Measurements from ENCODE around the gene IFI27L2. TPM values are rescaled to one million over a fixed set of nuclear protein-coding genes. Genes with fewer than 3 reads are reported as not detected.

Gene IFI27L2
- total RNA-seq, 1 experiment from 2014 or later: 51.7 TPM

- in situ Hi-C loops (cut with HindIII; ENCODE audit: low pct_unique_long_range_greater_than_20kb, low sequenced_read_pairs): no loop called here
- no peak for DNase-seq (ENCODE audit: low read depth, low spot score)
Observed at GRCh38 chr14:94113490-94113889, 15.9 kb downstream of the IFI27L2 start.

DNA sequence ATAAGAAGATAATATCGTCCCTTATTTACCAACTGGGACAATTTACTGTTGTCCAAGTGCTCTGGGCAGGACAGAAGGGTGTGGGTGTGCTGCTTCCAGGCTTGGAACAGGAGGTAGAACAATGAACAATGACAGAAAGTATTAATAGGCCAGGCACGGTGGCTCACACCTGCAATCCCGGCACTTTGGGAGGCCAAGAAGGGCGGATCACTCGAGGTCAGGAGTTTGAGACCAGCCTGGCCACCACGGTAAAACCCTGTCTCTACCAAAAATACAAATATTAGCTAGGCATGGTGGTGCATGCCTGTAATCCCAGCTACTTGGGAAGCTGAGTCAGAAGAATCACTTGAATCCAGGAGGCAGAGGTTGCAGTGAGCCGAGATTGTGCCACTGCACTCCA is 16.3 kb downstream of the IFI27L2 start:
- DNase-seq (ENCODE audit: low read depth, low spot score): no peak
- in situ Hi-C loops (cut with HindIII; ENCODE audit: low pct_unique_long_range_greater_than_20kb, low sequenced_read_pairs): no loop called here

DNA sequence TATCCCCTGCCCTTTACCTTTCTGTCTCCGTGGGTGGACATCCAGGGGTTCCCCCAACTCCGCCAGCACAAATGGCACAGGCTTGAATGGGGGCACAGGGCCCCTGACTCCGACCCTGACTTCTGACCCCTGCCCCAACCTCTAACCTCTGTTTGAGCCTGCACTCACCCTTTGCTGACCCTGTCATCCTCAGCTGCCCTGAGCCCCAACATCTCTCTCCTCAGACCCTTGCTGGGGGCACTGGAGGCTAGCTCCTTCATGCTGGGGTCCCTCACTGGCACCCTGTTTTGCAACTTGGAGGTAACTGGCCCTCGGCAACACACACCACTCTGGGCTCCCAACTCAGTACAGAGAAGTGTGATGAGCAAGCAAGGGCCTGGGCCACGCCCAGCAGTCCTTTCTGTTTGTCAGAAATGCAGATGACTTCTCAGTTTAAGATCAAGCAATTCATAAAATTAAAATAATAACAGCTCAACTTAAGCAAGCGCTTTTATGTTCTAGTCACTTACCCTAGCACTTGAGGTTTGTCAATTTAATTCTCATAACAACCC is 16.8 kb downstream of the IFI27L2 start:
- no peak for DNase-seq (ENCODE audit: low read depth, low spot score)
- in situ Hi-C loops (cut with HindIII; ENCODE audit: low pct_unique_long_range_greater_than_20kb, low sequenced_read_pairs): no loop called here

DNA sequence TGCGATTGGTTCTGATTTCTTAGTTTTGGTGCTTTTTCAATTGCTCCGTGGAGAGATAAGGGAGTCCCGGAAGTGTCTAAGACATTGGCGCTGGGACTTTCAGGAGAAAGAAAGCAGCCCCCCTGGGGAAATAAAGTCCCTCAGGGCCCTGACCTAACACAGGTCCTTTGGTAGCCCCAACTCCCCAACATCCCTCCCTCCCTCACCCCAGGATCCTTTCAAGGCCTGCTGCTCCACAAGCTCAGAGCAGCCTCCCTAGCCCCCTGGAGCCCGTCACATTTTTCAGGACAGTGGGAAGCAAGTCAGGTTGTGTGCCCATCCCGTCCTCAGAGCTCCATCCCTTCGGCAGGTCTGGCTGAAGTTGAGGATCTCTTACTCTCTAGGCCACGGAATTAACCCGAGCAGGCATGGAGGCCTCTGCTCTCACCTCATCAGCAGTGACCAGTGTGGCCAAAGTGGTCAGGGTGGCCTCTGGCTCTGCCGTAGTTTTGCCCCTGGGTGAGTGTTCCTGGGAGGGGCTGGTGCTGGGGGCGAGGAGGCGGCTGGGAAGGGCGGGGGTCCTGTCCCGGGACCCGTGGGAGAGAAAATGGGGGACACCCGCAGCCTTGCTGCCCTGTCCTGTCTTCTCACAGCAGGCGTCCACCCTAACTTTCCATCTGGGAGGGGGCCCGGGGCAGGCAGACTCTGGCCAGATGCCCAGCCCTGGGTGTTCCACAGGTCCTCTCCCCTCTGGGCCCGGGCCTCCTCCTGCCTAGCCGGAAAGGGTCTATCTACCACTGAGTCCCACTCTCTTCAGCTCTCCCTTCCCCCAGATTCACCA is 17.9 kb downstream of the IFI27L2 start:
- DNase-seq (ENCODE audit: low read depth, low spot score): no peak
- in situ Hi-C loops (cut with HindIII; ENCODE audit: low pct_unique_long_range_greater_than_20kb, low sequenced_read_pairs): no loop called here

- DNase-seq (ENCODE audit: low read depth, low spot score): no peak
- in situ Hi-C loops (cut with HindIII; ENCODE audit: low pct_unique_long_range_greater_than_20kb, low sequenced_read_pairs): no loop called here
Observed at GRCh38 chr14:94110552-94111181, 18.7 kb downstream of the IFI27L2 start, which contains the start of gene IFI27. Gene IFI27, plus strand, starts transcription at chr14:94110736.

GRCh38 chr14:94109915-94110250 is 19.5 kb downstream of the IFI27L2 start:
- no peak for DNase-seq (ENCODE audit: low read depth, low spot score)
- in situ Hi-C loops (cut with HindIII; ENCODE audit: low pct_unique_long_range_greater_than_20kb, low sequenced_read_pairs): no loop called here

DNA sequence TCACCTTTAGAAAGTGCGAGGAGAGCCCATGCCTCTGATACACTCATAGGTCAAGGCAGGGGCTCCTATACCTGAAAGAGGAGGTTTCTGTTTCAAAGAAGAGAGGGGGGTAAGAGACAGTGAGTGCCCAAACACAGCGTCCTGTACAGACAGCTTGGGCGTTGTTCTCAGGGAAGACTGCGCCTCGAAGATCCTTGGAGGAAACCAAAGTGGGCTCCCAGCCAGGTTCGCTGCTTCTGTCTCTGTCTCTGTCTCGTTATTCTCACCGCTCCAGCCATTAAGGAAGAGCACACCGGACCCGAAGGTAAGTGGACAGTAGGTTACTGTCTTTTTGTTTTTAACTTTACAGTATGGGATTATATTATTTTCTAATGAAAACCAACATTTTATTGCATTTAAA is 24.7 kb downstream of the IFI27L2 start:
- DNase-seq (ENCODE audit: low read depth, low spot score): no peak
- in situ Hi-C loops (cut with HindIII; ENCODE audit: low pct_unique_long_range_greater_than_20kb, low sequenced_read_pairs): no loop called here

- in situ Hi-C loops (cut with HindIII; ENCODE audit: low pct_unique_long_range_greater_than_20kb, low sequenced_read_pairs): no loop called here
- DNase-seq (ENCODE audit: low read depth, low spot score): no peak
Observed at GRCh38 chr14:94103554-94104150, 25.8 kb downstream of the IFI27L2 start.

DNA sequence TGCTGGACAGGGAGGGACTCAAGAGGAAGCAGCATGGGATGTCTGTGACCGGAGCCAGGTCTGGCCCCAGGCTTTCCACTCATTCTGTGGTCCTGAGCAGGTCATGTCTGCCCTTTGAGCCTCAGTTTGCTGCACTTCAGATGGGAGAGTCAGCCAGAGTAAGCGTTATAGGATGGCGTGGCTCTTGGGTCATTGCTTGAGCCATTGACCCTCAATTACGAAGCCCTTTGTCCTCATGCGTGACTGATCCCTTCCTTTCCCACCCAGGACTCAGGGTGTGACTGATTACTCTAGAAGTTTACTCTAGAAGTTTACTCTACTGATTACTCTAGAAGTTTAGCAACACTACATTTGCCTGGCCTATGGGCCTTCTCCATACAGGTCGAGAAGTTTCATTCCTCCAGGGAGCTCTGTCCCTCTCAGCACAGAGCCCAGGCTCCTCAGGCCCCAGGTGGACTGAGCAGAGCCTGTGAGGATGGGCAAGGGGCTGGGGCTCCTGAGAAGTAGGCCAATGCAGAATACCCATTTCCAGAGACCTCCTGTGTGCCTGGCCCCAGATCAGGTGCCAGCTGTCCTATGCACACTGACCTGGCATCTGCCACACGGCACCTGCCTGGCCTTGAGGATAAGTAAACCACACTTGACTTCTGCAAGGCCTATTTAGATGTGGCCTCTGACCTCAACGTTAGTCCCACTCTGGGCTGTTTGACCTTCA is 26.5 kb downstream of the IFI27L2 start:
- no peak for DNase-seq (ENCODE audit: low read depth, low spot score)
- in situ Hi-C loops (cut with HindIII; ENCODE audit: low pct_unique_long_range_greater_than_20kb, low sequenced_read_pairs): no loop called here

DNA sequence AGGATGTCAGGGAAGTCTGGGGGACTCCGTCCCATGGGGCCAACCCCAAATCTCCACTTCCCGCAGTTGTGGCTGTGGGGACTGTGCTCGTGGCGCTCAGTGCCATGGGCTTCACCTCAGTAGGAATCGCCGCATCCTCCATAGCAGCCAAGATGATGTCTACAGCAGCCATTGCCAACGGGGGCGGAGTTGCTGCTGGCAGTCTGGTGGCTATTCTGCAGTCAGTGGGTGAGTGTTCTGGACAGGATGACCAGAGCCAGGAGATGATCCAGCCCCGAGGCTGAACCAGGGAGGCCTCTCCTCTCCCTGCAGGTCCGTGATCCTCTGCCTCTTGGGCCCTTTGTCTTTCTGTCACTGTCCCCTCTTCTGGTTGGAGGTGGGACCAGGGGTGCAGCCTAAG is 27.7 kb downstream of the IFI27L2 start:
- DNase-seq (ENCODE audit: low read depth, low spot score): no peak
- in situ Hi-C loops (cut with HindIII; ENCODE audit: low pct_unique_long_range_greater_than_20kb, low sequenced_read_pairs): no loop called here

DNA sequence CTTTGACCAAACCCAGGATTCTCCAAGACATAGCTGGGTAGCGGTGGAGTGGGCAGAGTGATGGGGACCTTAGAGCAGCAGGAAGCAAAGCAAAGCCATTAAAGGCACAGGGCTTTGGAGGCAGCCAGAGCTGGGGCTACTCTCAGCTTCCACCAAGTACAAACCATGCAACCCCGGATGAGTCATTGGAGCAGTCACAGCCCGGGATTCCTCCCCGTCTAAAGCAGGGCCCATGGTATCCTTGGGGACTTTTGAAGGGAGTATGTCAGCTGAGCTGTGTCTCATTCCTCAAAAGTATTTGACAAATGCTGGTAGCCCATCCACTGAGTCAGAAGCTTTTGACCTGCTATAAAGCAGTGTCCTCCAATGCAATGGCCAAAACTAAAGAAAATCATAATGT is 28.6 kb downstream of the IFI27L2 start:
- DNase-seq (ENCODE audit: low read depth, low spot score): no peak

DNA sequence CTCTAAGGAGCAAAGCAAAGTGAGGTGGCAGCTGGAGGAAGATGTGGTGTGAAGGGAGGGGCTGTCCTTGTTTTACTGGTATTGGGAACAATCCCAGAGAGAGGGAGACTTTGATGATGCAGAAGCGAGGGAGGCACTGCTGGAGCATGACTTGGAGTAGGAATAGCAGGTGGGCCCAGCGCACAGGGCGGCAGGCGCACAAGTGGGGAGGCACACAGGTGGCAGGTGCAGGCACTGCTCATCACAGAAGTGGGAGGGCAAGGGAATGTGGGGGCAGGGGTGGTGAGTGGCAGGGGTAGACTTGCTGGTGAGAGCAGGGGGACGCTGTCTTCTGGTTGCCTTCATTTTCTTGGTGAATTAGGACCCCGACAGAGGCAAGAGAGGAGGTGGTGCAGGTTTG is 30.4 kb downstream of the IFI27L2 start:
- DNase-seq (ENCODE audit: low read depth, low spot score): no peak
- in situ Hi-C loops (cut with HindIII; ENCODE audit: low pct_unique_long_range_greater_than_20kb, low sequenced_read_pairs): no loop called here

More for the DNA sequence above, 28.6 kb downstream of the IFI27L2 start:
- in situ Hi-C loops (cut with HindIII; ENCODE audit: low pct_unique_long_range_greater_than_20kb, low sequenced_read_pairs): no loop called here

GRCh38 chr14:94098326-94098992 is 30.9 kb downstream of the IFI27L2 start:
- in situ Hi-C loops (cut with HindIII; ENCODE audit: low pct_unique_long_range_greater_than_20kb, low sequenced_read_pairs): no loop called here
- no peak for DNase-seq (ENCODE audit: low read depth, low spot score)

GRCh38 chr14:94097091-94097490 is 32.3 kb downstream of the IFI27L2 start:
- in situ Hi-C loops (cut with HindIII; ENCODE audit: low pct_unique_long_range_greater_than_20kb, low sequenced_read_pairs): no loop called here
- no peak for DNase-seq (ENCODE audit: low read depth, low spot score)

- in situ Hi-C loops (cut with HindIII; ENCODE audit: low pct_unique_long_range_greater_than_20kb, low sequenced_read_pairs): no loop called here
- DNase-seq (ENCODE audit: low read depth, low spot score): no peak
Observed at GRCh38 chr14:94093418-94093817, 36.0 kb downstream of the IFI27L2 start.

DNA sequence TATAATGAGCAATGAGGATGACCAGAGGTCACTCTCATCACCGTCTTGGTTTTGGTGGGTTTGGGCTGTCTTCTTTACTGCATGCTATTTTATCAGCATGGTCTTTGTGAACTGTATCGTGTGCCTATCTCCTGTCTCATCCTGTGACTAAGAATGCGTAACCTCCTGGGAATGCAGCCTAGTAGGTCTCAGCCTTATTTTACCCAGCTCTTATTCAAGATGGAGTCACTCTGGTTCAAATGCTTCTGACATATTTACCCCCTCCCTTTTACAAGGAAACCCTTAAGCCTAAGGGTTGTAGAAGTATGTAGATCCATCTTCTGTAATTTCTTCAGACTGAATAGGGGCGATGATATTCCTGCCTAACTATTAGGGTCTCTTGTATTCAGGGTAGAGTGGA is 39.9 kb downstream of the IFI27L2 start:
- in situ Hi-C loops (cut with HindIII; ENCODE audit: low pct_unique_long_range_greater_than_20kb, low sequenced_read_pairs): no loop called here
- no peak for DNase-seq (ENCODE audit: low read depth, low spot score)

- in situ Hi-C loops (cut with HindIII; ENCODE audit: low pct_unique_long_range_greater_than_20kb, low sequenced_read_pairs): no loop called here
- DNase-seq (ENCODE audit: low read depth, low spot score): no peak
Observed at GRCh38 chr14:94088516-94088915, 40.9 kb downstream of the IFI27L2 start.

GRCh38 chr14:94087891-94088290 is 41.5 kb downstream of the IFI27L2 start:
- no peak for DNase-seq (ENCODE audit: low read depth, low spot score)
- in situ Hi-C loops (cut with HindIII; ENCODE audit: low pct_unique_long_range_greater_than_20kb, low sequenced_read_pairs): no loop called here

All from SK-MEL-5 (cell line).